Measurements from ENCODE around the gene OR1S2. TPM values are rescaled to one million over a fixed set of nuclear protein-coding genes. Genes with fewer than 3 reads are reported as not detected.

The OR1S2 gene
- total RNA-seq, 1 donor from 2014 or later: not detected

- TF ChIP-seq CTCF (IDR thresholded peaks at IDR 0.05): no peak
- H3K27ac Mint-ChIP-seq (ENCODE audit: unreplicated experiment): no peak overlapping the region
- H3K9me3 Mint-ChIP-seq (ENCODE audit: low read depth): peaks cover 3% of the 10 kb centered on the region
Observed at GRCh38 chr11:58164990-58165389, 39.0 kb downstream of the OR1S2 start.

GRCh38 chr11:58164389-58164788, 39.6 kb downstream of the OR1S2 start:
- Mint-ChIP-seq H3K27me3 (ENCODE audit: low read depth) (peaks cover 12% of the 10 kb centered on the region), H3K9me3 (ENCODE audit: low read depth) (peaks cover 5% of the 10 kb centered on the region), H3K27ac (ENCODE audit: unreplicated experiment) (no peak overlapping the region), H3K4me1 (ENCODE audit: low read depth) (no peaks in the 10 kb centered on the region), H3K4me3 (ENCODE audit: unreplicated experiment) (no peak overlapping the region), H3K36me3 (ENCODE audit: low read depth) (no peaks in the 10 kb centered on the region)
- no peak for TF ChIP-seq CTCF (IDR thresholded peaks at IDR 0.05)
- DNase-seq (ENCODE audit: low spot score): no peak

More at GRCh38 chr11:58164990-58165389, 39.0 kb downstream of the OR1S2 start:
- Mint-ChIP-seq H3K4me3 (ENCODE audit: unreplicated experiment) (no peak overlapping the region), H3K4me1 (ENCODE audit: low read depth) (no peaks in the 10 kb centered on the region), H3K36me3 (ENCODE audit: low read depth) (no peaks in the 10 kb centered on the region), H3K27me3 (ENCODE audit: low read depth) (peaks cover 12% of the 10 kb centered on the region)
- no peak for DNase-seq (ENCODE audit: low spot score)

Other genes starting within 250 kb of the OR1S2 start
- gene OR9Q1, start 180.3 kb downstream of the OR1S2 start, total RNA-seq: not detected in 3 replicates
- not detected in 3 replicates for gene OR6Q1, start 173.2 kb downstream of the OR1S2 start, total RNA-seq
- gene OR9I1, start 78.6 kb downstream of the OR1S2 start, total RNA-seq: not detected in 3 replicates
- gene OR9Q2, start 15.1 kb downstream of the OR1S2 start, total RNA-seq: not detected in 3 replicates
- not detected in 3 replicates for gene OR1S1, start 8.6 kb upstream of the OR1S2 start, total RNA-seq
- gene OR10Q1, start 24.8 kb upstream of the OR1S2 start, total RNA-seq: not detected in 3 replicates
- not detected in 3 replicates for gene OR10W1, start 64.1 kb upstream of the OR1S2 start, total RNA-seq
- not detected in 3 replicates for gene OR5B17, start 154.9 kb upstream of the OR1S2 start, total RNA-seq
- not detected in 3 replicates for gene OR5B3, start 202.7 kb upstream of the OR1S2 start, total RNA-seq
- not detected in 3 replicates for gene OR5B2, start 224.0 kb upstream of the OR1S2 start, total RNA-seq
- gene OR5B12, start 238.1 kb upstream of the OR1S2 start, total RNA-seq: not detected in 3 replicates